Measurements from ENCODE around the gene SHANK3. TPM values are rescaled to one million over a fixed set of nuclear protein-coding genes. Genes with fewer than 3 reads are reported as not detected.

Gene SHANK3
- total and polyA plus RNA-seq, 2 donors (not counting 1 experiment from before 2014, with no cell fraction given), result not detected

DNA sequence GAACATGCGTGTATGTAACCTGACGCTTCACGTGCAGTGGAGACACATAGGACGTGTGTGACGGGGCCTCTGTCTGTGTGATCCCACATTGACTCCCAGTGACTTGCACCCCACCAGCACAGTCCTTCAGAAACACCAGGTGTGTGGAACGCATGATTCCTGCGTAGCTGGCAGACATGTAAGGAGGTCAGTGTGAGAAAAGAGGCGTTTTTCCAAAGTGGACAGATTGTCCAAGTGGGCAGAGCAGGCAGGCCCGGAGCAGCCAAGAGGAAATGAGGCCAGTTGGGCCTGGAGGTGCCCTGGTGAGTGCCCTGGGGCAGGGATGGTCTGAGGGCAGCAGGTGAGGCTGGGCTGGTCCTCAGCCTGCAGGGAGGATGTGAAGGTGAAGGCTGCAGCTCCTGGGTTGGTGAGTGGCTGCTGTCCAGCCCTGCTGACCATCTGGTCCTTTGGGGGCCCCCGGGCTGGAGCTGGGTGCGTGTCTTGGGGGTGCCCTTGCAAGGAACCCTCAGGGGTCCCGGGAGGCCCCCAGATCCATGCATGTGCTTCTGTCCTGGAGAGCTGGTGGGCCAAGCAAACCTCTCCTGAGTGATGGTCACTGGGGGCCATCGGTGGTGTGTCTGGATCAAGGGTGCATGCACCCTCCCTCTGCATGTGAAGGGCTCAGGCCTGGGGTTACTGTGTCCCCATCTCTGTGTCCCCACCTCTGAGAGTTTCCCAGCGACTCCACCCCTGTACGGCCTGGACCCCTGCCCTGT, 26.6 kb downstream of the SHANK3 start:
- intact Hi-C loops (cut with micrococcal nuclease), result no loop called here
- no peak overlapping the region for H3K9ac ChIP-seq (ENCODE audit: low read length)
- H3K27ac ChIP-seq (ENCODE audit: low read length in 2 of 2), result no peak overlapping the region
- Mint-ChIP-seq H3K4me1 (no peaks in the 10 kb centered on the region), H3K27me3 (peaks cover 12% of the 10 kb centered on the region), H3K4me3 (no peak overlapping the region), H3K9me3 (ENCODE audit: insufficient read depth) (no peaks in the 10 kb centered on the region), H3K27ac (no peak overlapping the region)
- H3K27me3 ChIP-seq (replicated peaks in 1 of 4; ENCODE audit: control extremely low read depth in 1 of 4, control insufficient read depth in 3 of 4, insufficient read depth in 4 of 4, low read length in 3 of 4), result no peaks in the 10 kb centered on the region
- ChIA-PET CTCF (no interaction called here), POLR2A (no interaction called here)
- H4K20me1 ChIP-seq (ENCODE audit: control insufficient read depth, insufficient read depth, low read length, poor library complexity, severe bottlenecking), result no peaks in the 10 kb centered on the region
- DNase-seq, result no peak
- no peak overlapping the region for H3K4me3 ChIP-seq (ENCODE audit: control extremely low read depth in 1 of 5, extremely low read depth in 1 of 5, insufficient read depth in 1 of 5, low read depth in 2 of 5, low read length in 4 of 5)
- WGBS (ENCODE audit: insufficient coverage), result 89% methylated on average over 13 of the region's 15 CpGs
- H3K9me3 ChIP-seq (ENCODE audit: control extremely low read depth in 1 of 3, control insufficient read depth in 2 of 3, insufficient read depth in 1 of 3, low read length in 2 of 3), result no peaks in the 10 kb centered on the region
- H2AFZ ChIP-seq (ENCODE audit: insufficient read depth, low read depth, low read length, poor library complexity, severe bottlenecking), result no peak overlapping the region
- no peaks in the 10 kb centered on the region for H3K4me1 ChIP-seq (ENCODE audit: control insufficient read depth in 2 of 2, insufficient read depth in 2 of 2, low read length in 2 of 2)
- H3K79me2 ChIP-seq (ENCODE audit: control insufficient read depth, insufficient read depth, low read length), result no peaks in the 10 kb centered on the region
- no peaks in the 10 kb centered on the region for H3K36me3 ChIP-seq (replicated peaks in 1 of 2; ENCODE audit: control extremely low read depth in 1 of 2, control insufficient read depth in 1 of 2, extremely low read depth in 1 of 2, insufficient read depth in 2 of 2, low read length in 1 of 2)
- H3K4me2 ChIP-seq (replicated peaks; ENCODE audit: low read depth, low read length, poor library complexity, severe bottlenecking), result no peak overlapping the region
- TF ChIP-seq EZH2 (IDR thresholded peaks at IDR 0.05; ENCODE audit: borderline replicate concordance, insufficient read depth, low read depth, low read length, poor library complexity, severe bottlenecking), result no peak
- TF ChIP-seq, protein P1, sequence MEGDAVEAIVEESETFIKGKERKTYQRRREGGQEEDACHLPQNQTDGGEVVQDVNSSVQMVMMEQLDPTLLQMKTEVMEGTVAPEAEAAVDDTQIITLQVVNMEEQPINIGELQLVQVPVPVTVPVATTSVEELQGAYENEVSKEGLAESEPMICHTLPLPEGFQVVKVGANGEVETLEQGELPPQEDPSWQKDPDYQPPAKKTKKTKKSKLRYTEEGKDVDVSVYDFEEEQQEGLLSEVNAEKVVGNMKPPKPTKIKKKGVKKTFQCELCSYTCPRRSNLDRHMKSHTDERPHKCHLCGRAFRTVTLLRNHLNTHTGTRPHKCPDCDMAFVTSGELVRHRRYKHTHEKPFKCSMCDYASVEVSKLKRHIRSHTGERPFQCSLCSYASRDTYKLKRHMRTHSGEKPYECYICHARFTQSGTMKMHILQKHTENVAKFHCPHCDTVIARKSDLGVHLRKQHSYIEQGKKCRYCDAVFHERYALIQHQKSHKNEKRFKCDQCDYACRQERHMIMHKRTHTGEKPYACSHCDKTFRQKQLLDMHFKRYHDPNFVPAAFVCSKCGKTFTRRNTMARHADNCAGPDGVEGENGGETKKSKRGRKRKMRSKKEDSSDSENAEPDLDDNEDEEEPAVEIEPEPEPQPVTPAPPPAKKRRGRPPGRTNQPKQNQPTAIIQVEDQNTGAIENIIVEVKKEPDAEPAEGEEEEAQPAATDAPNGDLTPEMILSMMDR (IDR thresholded peaks at IDR 0.05), result no peak
- ATAC-seq (ENCODE audit: low read depth), result no peak

DNA sequence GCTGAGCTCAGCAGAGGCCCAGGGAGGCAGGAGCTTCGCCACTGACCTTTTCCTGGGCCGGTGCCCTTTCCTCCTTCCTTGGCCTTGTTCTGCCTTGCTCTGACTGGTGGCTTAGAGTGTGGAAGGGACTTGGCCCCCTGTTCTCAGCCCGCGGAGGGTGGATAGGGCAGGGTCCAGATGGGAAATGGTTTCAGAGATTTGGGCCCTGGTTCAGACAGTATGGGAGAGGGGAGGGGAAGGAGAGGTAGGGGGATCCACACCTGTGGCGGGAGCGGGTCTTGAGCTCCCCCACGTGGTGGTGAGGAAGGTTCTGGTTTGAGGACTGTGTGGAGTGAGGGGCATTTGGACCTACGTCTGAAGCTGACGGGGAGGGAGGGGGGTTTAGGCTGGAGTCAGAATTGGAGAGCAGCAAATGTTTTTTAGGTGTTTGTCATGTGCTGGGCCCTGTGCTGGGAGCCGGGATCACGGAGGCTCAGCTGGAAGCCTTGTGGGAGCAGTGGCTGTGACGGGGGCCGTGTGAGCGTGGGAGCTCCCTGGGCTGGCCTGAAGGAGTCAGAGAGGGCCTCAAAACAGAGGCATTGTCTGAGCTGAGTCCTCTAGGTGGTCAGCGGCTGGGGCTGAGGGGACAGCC, 27.2 kb downstream of the SHANK3 start:
- Histone ChIP-seq H2AFZ (ENCODE audit: insufficient read depth, low read depth, low read length, poor library complexity, severe bottlenecking) (no peak overlapping the region), H3K27me3 (replicated peaks in 1 of 4; ENCODE audit: control extremely low read depth in 1 of 4, control insufficient read depth in 3 of 4, insufficient read depth in 4 of 4, low read length in 3 of 4) (no peaks in the 10 kb centered on the region), H3K36me3 (replicated peaks in 1 of 2; ENCODE audit: control extremely low read depth in 1 of 2, control insufficient read depth in 1 of 2, extremely low read depth in 1 of 2, insufficient read depth in 2 of 2, low read length in 1 of 2) (no peaks in the 10 kb centered on the region), H3K9ac (ENCODE audit: low read length) (no peak overlapping the region), H3K4me1 (ENCODE audit: control insufficient read depth in 2 of 2, insufficient read depth in 2 of 2, low read length in 2 of 2) (no peaks in the 10 kb centered on the region), H3K27ac (ENCODE audit: low read length in 2 of 2) (no peak overlapping the region), H3K9me3 (ENCODE audit: control extremely low read depth in 1 of 3, control insufficient read depth in 2 of 3, insufficient read depth in 1 of 3, low read length in 2 of 3) (no peaks in the 10 kb centered on the region), H3K4me2 (replicated peaks; ENCODE audit: low read depth, low read length, poor library complexity, severe bottlenecking) (no peak overlapping the region), H3K4me3 (ENCODE audit: control extremely low read depth in 1 of 5, extremely low read depth in 1 of 5, insufficient read depth in 1 of 5, low read depth in 2 of 5, low read length in 4 of 5) (no peak overlapping the region), H3K79me2 (ENCODE audit: control insufficient read depth, insufficient read depth, low read length) (no peaks in the 10 kb centered on the region), H4K20me1 (ENCODE audit: control insufficient read depth, insufficient read depth, low read length, poor library complexity, severe bottlenecking) (no peaks in the 10 kb centered on the region)
- ATAC-seq (ENCODE audit: low read depth) (no peak), DNase-seq (no peak)
- peaks cover 12% of the 10 kb centered on the region for H3K27me3 Mint-ChIP-seq
- ChIA-PET POLR2A (no interaction called here), CTCF (no interaction called here)
- H3K4me1 Mint-ChIP-seq, result no peaks in the 10 kb centered on the region
- intact Hi-C loops (cut with micrococcal nuclease), result no loop called here
- 92% methylated on average over 12 of the region's 15 CpGs for WGBS (ENCODE audit: insufficient coverage)
- no peaks in the 10 kb centered on the region for H3K9me3 Mint-ChIP-seq (ENCODE audit: insufficient read depth)
- H3K27ac Mint-ChIP-seq, result no peak overlapping the region
- TF ChIP-seq EZH2 (IDR thresholded peaks at IDR 0.05; ENCODE audit: borderline replicate concordance, insufficient read depth, low read depth, low read length, poor library complexity, severe bottlenecking), result no peak
- TF ChIP-seq, protein P1 (IDR thresholded peaks at IDR 0.05), result no peak
- no peak overlapping the region for H3K4me3 Mint-ChIP-seq
